SK-N-MC (cell line): ENCODE data around the gene ESYT3.

ENCODE experiments used
- EZH2 ChIP-seq: fragments of 200-600 bp; sonication (generic); IDR thresholded peaks from one replicate; pipeline ENCODE4 v1.6.1; 2017; ENCODE audit warnings: antibody characterized with exemption
- POLR2AphosphoS5 ChIP-seq: IDR thresholded peaks from 2 replicates; pipeline ENCODE4 v1.6.1; 2012; ENCODE audit warnings: mild to moderate bottlenecking, low read depth, low read length, borderline replicate concordance

DNA sequence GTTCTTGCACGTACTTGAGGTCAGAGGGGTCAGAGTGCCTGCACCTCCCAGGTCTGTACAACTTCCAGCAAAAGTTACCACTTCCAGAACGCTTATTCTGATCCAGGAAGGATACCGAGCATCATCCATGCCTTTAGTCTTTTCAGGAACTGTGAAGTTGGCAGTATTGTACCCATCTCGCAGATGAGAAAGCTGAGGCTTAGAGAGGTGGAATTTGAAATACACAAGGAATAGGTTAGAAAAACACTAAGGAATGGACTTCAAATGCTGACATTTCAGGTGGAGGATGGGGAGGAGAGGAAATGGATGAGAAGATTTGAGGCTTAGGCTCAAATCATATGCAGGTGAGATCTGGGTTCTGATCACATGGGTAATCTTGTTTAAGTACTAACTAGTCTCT, 11.2 kb downstream of the ESYT3 start:
- no peak for TF ChIP-seq EZH2
- no peak for TF ChIP-seq POLR2AphosphoS5
